SK-N-SH (cell line): ENCODE measurements around the gene HOTAIR. TPM values are rescaled to one million over a fixed set of nuclear protein-coding genes. Genes with fewer than 3 reads are reported as not detected.

ENCODE experiments used
- CTCF ChIA-PET: fragments of 300-600, 350-600 bp; formaldehyde crosslinking; extraction: SDS; loops from one replicate; lab custom pipeline; 2021; lab: Yijun Ruan, JAX
- POLR2A ChIA-PET: fragments of 350-600 bp; sonication (Branson Sonifier 250); formaldehyde crosslinking; extraction: SDS; loops from one replicate; lab custom pipeline; 2020; ENCODE audit warnings: antibody characterized with exemption, inconsistent platforms; lab: Yijun Ruan, JAX
- DNase-seq: peaks from one replicate; pipeline ENCODE4 v3.0.0; 2012
- H2AFZ ChIP-seq: fragments of 200-600 bp; sonication (generic); 2 replicates; pipeline ENCODE4 v1.8.1; 2016; ENCODE audit warnings: antibody characterized with exemption, mild to moderate bottlenecking, low read depth
- H3F3A ChIP-seq: fragments of 200-600 bp; sonication (generic); replicated peaks from 2 replicates; pipeline ENCODE3; 2016; ENCODE audit warnings: antibody characterized with exemption, mild to moderate bottlenecking; ENCODE audit not compliant: insufficient read depth
- H3K27ac ChIP-seq, 2 experiments: fragments of 200-500 bp in 1 of 2; fragments of 200-600 bp in 1 of 2; sonication (Bioruptor generic) in 1 of 2; sonication (generic), shearing (Covaris generic) in 1 of 2; 2 replicates each; pipeline versions ENCODE4 v1.5.1 to v1.6.1; 2014 to 2016; ENCODE audit warnings: low read depth in 2 of 2, inconsistent platforms in 1 of 2, low read length in 1 of 2, mild to moderate bottlenecking in 1 of 2, mixed read lengths in 1 of 2
- H3K27me3 ChIP-seq: fragments of 200-600 bp; sonication (generic), shearing (Covaris generic); 2 replicates; pipeline ENCODE4 v1.6.1; 2016; ENCODE audit warnings: mixed run types; ENCODE audit not compliant: insufficient read depth
- H3K36me3 ChIP-seq, 2 experiments: fragments of 200-500 bp in 1 of 2; fragments of 200-600 bp in 1 of 2; sonication (Bioruptor generic) in 1 of 2; sonication (generic) in 1 of 2; replicated peaks in 1 of 2; 2 replicates each; pipeline versions ENCODE3 to v1.5.1; 2014 to 2016; ENCODE audit warnings: low read length in 1 of 2, mild to moderate bottlenecking in 1 of 2; ENCODE audit not compliant: insufficient read depth in 2 of 2, control insufficient read depth in 1 of 2
- H3K4me1 ChIP-seq, 2 experiments: fragments of 200-500 bp in 1 of 2; fragments of 200-600 bp in 1 of 2; sonication (Bioruptor generic) in 1 of 2; sonication (generic), shearing (Covaris generic) in 1 of 2; 2 replicates each; pipeline versions ENCODE4 v1.5.1 to v1.6.1; 2014 to 2016; ENCODE audit warnings: low read depth in 1 of 2, low read length in 1 of 2, mixed run types in 1 of 2; ENCODE audit not compliant: insufficient read depth in 2 of 2, control insufficient read depth in 1 of 2
- H3K4me2 ChIP-seq: fragments of 200-600 bp; sonication (generic), shearing (Covaris generic); 2 replicates; pipeline ENCODE4 v1.6.1; 2017; ENCODE audit warnings: mixed run types
- H3K4me3 ChIP-seq, 2 experiments: fragments of 200-500 bp in 1 of 2; fragments of 200-600 bp in 1 of 2; sonication (Bioruptor generic) in 1 of 2; sonication (generic), shearing (Covaris generic) in 1 of 2; 2 replicates each; pipeline versions ENCODE4 v1.5.1 to v1.8.1; 2014 to 2016; ENCODE audit warnings: low read depth in 2 of 2, inconsistent platforms in 1 of 2, low read length in 1 of 2, mild to moderate bottlenecking in 1 of 2, mixed read lengths in 1 of 2, moderate library complexity in 1 of 2
- H3K79me2 ChIP-seq: fragments of 200-600 bp; sonication (generic); 2 replicates; pipeline ENCODE4 v1.8.1; 2017; ENCODE audit warnings: mild to moderate bottlenecking; ENCODE audit not compliant: insufficient read depth
- H3K9ac ChIP-seq: fragments of 200-600 bp; sonication (generic); 2 replicates; pipeline ENCODE4 v1.6.1; 2017; ENCODE audit warnings: mixed run types
- H3K9me2 ChIP-seq: fragments of 200-600 bp; sonication (generic); 2 replicates; pipeline ENCODE4 v1.6.1; 2017; ENCODE audit warnings: mixed run types
- H3K9me3 ChIP-seq: fragments of 200-600 bp; sonication (generic); 2 replicates; pipeline ENCODE4 v1.6.1; 2017; ENCODE audit warnings: mixed run types, mild to moderate bottlenecking, moderate library complexity
- H4K20me1 ChIP-seq: fragments of 200-600 bp; sonication (generic); 2 replicates; pipeline ENCODE4 v1.6.1; 2017; ENCODE audit warnings: mild to moderate bottlenecking, mixed run types; ENCODE audit not compliant: insufficient read depth
- ELF1 ChIP-seq: IDR thresholded peaks from 2 replicates; pipeline ENCODE4 v1.4.0; 2012
- EZH2phosphoT487 ChIP-seq: fragments of 200-600 bp; sonication (generic); IDR thresholded peaks from 2 replicates; pipeline ENCODE4 v1.6.1; 2017; ENCODE audit warnings: low read depth, mixed run types, mild to moderate bottlenecking, antibody characterized with exemption, moderate library complexity, borderline replicate concordance
- GABPA ChIP-seq: IDR thresholded peaks from 2 replicates; pipeline ENCODE4 v1.4.0; 2012; ENCODE audit warnings: low read depth, mild to moderate bottlenecking
- GATA2 ChIP-seq: sonication (generic); formaldehyde crosslinking; IDR thresholded peaks from 2 replicates; pipeline ENCODE4 v1.5.0; 2020; ENCODE audit warnings: mild to moderate bottlenecking, missing genetic modification reagents
- IRF3 ChIP-seq: fragments of 150-350 bp; IDR thresholded peaks from 2 replicates; pipeline ENCODE4 v1.6.1; 2016; ENCODE audit warnings: mild to moderate bottlenecking, low read depth, low read length
- MEF2A ChIP-seq: IDR thresholded peaks from 2 replicates; pipeline ENCODE4 v1.4.0; 2012; ENCODE audit warnings: low read depth, borderline replicate concordance
- NRF1 ChIP-seq: IDR thresholded peaks from 2 replicates; pipeline ENCODE4 v1.6.1; 2012; ENCODE audit warnings: low read depth, mild to moderate bottlenecking, low read length
- POLR2AphosphoS5 ChIP-seq: IDR thresholded peaks from 2 replicates; pipeline ENCODE4 v1.6.1; 2012; ENCODE audit warnings: low read depth, low read length
- RAD21 ChIP-seq: IDR thresholded peaks from 2 replicates; pipeline ENCODE4 v1.6.1; 2012; ENCODE audit warnings: mild to moderate bottlenecking, low read length
- RFX5 ChIP-seq: IDR thresholded peaks from 2 replicates; pipeline ENCODE4 v1.6.1; 2012; ENCODE audit warnings: mild to moderate bottlenecking, improper control_type of control experiment, low read length
- TAF1 ChIP-seq: IDR thresholded peaks from 2 replicates; pipeline ENCODE4 v1.6.1; 2012; ENCODE audit warnings: low read depth, mild to moderate bottlenecking, low read length, moderate library complexity, borderline replicate concordance
- TCF12 ChIP-seq: IDR thresholded peaks from 2 replicates; pipeline ENCODE4 v1.4.0; 2012
- USF2 ChIP-seq: fragments of 150-350 bp; IDR thresholded peaks from 2 replicates; pipeline ENCODE4 v1.6.1; 2017; ENCODE audit warnings: antibody characterized with exemption, low read length, low read depth, borderline replicate concordance
- WGBS: methylation state at CpG from one replicate; pipeline ENCODE4 v1.1.6; 2017; ENCODE audit warnings: low lambda C conversion rate; 5-methylcytosine and 5-hydroxymethylcytosine counted together
- polyA plus RNA-seq, 3 experiments: library from polyadenylated mRNA; depleted of rRNA; stranded (reverse); fragments of >200 nt; gene quantifications; 2 replicates each; pipeline ENCODE4 v1.2.3, GENCODE V29; 2012
- TF ChIP-seq, protein P1 (sequence below): IDR thresholded peaks from 2 replicates; pipeline ENCODE4 v1.4.0; 2012; ENCODE audit warnings: low read depth, borderline replicate concordance
- TF ChIP-seq, protein P2 (sequence below): IDR thresholded peaks from 2 replicates; pipeline ENCODE4 v1.4.0; 2012; ENCODE audit warnings: low read depth, borderline replicate concordance
- TF ChIP-seq, protein P3 (sequence below): fragments of 200-600 bp; sonication (generic); IDR thresholded peaks from 2 replicates; pipeline ENCODE4 v1.6.1; 2017; ENCODE audit warnings: antibody characterized with exemption, mild to moderate bottlenecking, moderate library complexity

HOTAIR gene
- polyA plus RNA-seq, 1 of the 3 experiments (the other 2 are of a cell fraction) = not detected

- TF ChIP-seq ELF1 (no peak), NRF1 (no peak), GATA2 (CRISPR knock-in tag) (no peak), RFX5 (no peak), TAF1 (no peak)
Measured at GRCh38 chr12:53966085-53966384, 8.7 kb downstream of the HOTAIR start (continued).

- no peak for DNase-seq
- Histone ChIP-seq H3K27me3 (peaks cover 100% of the 10 kb centered on the region), H3K9ac (no peak overlapping the region), H3K27ac (no peak overlapping the region), H3K36me3 (no peaks in the 10 kb centered on the region), H4K20me1 (peaks cover 12% of the 10 kb centered on the region; the same call in 1 of the 2 replicates), H3F3A (no peaks in the 10 kb centered on the region), H3K9me2 (no peaks in the 10 kb centered on the region), H3K9me3 (no peaks in the 10 kb centered on the region), H2AFZ (no peak overlapping the region), H3K4me3 (no peak overlapping the region), H3K4me2 (no peak overlapping the region), H3K79me2 (no peaks in the 10 kb centered on the region), H3K4me1 (no peaks in the 10 kb centered on the region; a peak in 1 of 4 replicates)
- ChIA-PET POLR2A (no interaction called here), CTCF (interaction anchor here (0.8 to 12.7 kb wide), 4 partner anchors 11 to 263 kb away, joined by 3 to 134 read pairs (median 5); partner anchors contain the start of gene HOXC10)
- TF ChIP-seq, protein P1, sequence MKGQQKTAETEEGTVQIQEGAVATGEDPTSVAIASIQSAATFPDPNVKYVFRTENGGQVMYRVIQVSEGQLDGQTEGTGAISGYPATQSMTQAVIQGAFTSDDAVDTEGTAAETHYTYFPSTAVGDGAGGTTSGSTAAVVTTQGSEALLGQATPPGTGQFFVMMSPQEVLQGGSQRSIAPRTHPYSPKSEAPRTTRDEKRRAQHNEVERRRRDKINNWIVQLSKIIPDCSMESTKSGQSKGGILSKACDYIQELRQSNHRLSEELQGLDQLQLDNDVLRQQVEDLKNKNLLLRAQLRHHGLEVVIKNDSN = no peak
- no peak for TF ChIP-seq NRF1
- no peak for TF ChIP-seq IRF3
- TF ChIP-seq TAF1 = no peak
- TF ChIP-seq EZH2phosphoT487 = 0 out of 2 replicates have a peak, but pooled peaks have one; percentile 69
- no peak for TF ChIP-seq RFX5
- 20% methylated on average over 18 of the region's 18 CpGs for WGBS
Measured at GRCh38 chr12:53965281-53966084, 9.3 kb downstream of the HOTAIR start.

DNA sequence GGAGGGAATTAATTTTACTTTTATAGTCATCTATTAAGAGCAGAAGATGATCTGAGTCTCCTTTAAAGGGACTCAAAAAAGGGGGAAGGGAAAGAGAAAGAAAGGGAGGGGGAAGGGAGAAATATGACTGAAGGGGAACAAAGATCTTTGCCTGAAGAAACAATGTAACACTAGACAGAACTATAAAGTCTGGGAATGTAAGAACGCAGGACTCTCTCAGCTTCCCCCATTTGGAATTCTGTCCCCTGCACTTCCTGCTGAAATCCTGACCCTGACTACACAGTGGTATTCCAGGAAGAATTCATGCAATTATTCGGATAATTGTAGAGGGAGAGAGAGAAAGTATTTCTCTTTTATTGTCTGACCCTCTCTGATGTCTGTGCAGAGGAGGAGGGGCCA, 10.4 kb downstream of the HOTAIR start:
- no peak overlapping the region for H2AFZ ChIP-seq
- no peaks in the 10 kb centered on the region for H3K9me2 ChIP-seq
- H3K4me3 ChIP-seq = no peak overlapping the region
- H3K27me3 ChIP-seq = peaks cover 100% of the 10 kb centered on the region
- ChIA-PET CTCF (interaction anchor here (0.6 to 2.7 kb wide), 4 partner anchors 12 to 207 kb away, joined by 3 to 7 read pairs (median 4); no protein-coding TSS in a partner anchor), POLR2A (no interaction called here)
- H3K27ac ChIP-seq = no peak overlapping the region
- no peaks in the 10 kb centered on the region for H3K79me2 ChIP-seq
- 0 out of 2 replicates have a peak overlapping the region, but pooled peaks have one; percentile 20 for H3K4me2 ChIP-seq
- no peak overlapping the region for H3K9ac ChIP-seq
- no peaks in the 10 kb centered on the region for H3K9me3 ChIP-seq
- 13% methylated on average over 2 of the region's 2 CpGs for WGBS
- H3K4me1 ChIP-seq = no peaks in the 10 kb centered on the region; a peak in 1 of 4 replicates
- H3K36me3 ChIP-seq = no peaks in the 10 kb centered on the region
- H3F3A ChIP-seq = no peaks in the 10 kb centered on the region
- peaks cover 12% of the 10 kb centered on the region; the same call in 1 of the 2 replicates for H4K20me1 ChIP-seq
- DNase-seq = no peak
- TF ChIP-seq USF2 (no peak), EZH2phosphoT487 (no peak), GABPA (no peak), RAD21 (no peak), POLR2AphosphoS5 (no peak), MEF2A (no peak), TCF12 (no peak)
- TF ChIP-seq, protein P2, sequence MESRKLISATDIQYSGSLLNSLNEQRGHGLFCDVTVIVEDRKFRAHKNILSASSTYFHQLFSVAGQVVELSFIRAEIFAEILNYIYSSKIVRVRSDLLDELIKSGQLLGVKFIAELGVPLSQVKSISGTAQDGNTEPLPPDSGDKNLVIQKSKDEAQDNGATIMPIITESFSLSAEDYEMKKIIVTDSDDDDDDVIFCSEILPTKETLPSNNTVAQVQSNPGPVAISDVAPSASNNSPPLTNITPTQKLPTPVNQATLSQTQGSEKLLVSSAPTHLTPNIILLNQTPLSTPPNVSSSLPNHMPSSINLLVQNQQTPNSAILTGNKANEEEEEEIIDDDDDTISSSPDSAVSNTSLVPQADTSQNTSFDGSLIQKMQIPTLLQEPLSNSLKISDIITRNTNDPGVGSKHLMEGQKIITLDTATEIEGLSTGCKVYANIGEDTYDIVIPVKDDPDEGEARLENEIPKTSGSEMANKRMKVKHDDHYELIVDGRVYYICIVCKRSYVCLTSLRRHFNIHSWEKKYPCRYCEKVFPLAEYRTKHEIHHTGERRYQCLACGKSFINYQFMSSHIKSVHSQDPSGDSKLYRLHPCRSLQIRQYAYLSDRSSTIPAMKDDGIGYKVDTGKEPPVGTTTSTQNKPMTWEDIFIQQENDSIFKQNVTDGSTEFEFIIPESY = no peak
- TF ChIP-seq, protein P3, sequence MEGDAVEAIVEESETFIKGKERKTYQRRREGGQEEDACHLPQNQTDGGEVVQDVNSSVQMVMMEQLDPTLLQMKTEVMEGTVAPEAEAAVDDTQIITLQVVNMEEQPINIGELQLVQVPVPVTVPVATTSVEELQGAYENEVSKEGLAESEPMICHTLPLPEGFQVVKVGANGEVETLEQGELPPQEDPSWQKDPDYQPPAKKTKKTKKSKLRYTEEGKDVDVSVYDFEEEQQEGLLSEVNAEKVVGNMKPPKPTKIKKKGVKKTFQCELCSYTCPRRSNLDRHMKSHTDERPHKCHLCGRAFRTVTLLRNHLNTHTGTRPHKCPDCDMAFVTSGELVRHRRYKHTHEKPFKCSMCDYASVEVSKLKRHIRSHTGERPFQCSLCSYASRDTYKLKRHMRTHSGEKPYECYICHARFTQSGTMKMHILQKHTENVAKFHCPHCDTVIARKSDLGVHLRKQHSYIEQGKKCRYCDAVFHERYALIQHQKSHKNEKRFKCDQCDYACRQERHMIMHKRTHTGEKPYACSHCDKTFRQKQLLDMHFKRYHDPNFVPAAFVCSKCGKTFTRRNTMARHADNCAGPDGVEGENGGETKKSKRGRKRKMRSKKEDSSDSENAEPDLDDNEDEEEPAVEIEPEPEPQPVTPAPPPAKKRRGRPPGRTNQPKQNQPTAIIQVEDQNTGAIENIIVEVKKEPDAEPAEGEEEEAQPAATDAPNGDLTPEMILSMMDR = no peak
